Endothelial cell of umbilical vein (primary cell): ENCODE data around the gene STAB1. TPM values are rescaled to one million over a fixed set of nuclear protein-coding genes. Genes with fewer than 3 reads are reported as not detected.

Experiments used
- BruUV-seq: library from RNA; stranded (reverse); fragments of 400-500 nt; replicated peaks from 2 replicates; lab custom pipeline; 2021; lab: Mats Ljungman, UMichigan
- CTCF ChIA-PET: fragments of 300-600, 350-600 bp; sonication (Branson Sonifier 250); formaldehyde crosslinking; loops from one replicate; lab custom pipeline; 2021; ENCODE audit warnings: antibody characterized with exemption, inconsistent platforms; lab: Charles Lee
- POLR2A ChIA-PET: fragments of 300-600, 350-600 bp; sonication (Branson Sonifier 250); formaldehyde crosslinking; loops from one replicate; lab custom pipeline; 2021; ENCODE audit warnings: antibody characterized with exemption, inconsistent platforms; lab: Charles Lee
- DNase-seq: peaks from one replicate; pipeline ENCODE4 v3.0.0-alpha.2; 2011; ENCODE audit warnings: low read depth, low spot score
- FAIRE-seq: peaks from 2 replicates; lab custom pipeline; 2011; peaks lifted over from hg19 to GRCh38; lab: Jason Lieb, UNC
- H2AFZ ChIP-seq: 2 replicates; pipeline ENCODE4 v1.6.0; 2012; ENCODE audit warnings: low read depth, low read length, control low read depth, inconsistent platforms
- H3K27ac ChIP-seq: 2 replicates; pipeline ENCODE4 v1.5.1; 2011; ENCODE audit warnings: low read depth, mild to moderate bottlenecking, control low read depth, low read length, moderate library complexity; ENCODE audit not compliant: insufficient read depth
- H3K27me3 ChIP-seq, 2 experiments: 2 replicates each; pipeline versions ENCODE4 v1.6.0 to v1.6.1; 2011; ENCODE audit warnings: low read length in 2 of 2, mixed read lengths in 1 of 2; ENCODE audit not compliant: control insufficient read depth in 2 of 2, insufficient read depth in 2 of 2
- H3K36me3 ChIP-seq, 2 experiments: 2 replicates in 1 of 2; 3 replicates in 1 of 2; pipeline ENCODE4 v1.5.1; 2011; ENCODE audit warnings: low read length in 2 of 2, mild to moderate bottlenecking in 1 of 2, moderate library complexity in 1 of 2; ENCODE audit not compliant: control insufficient read depth in 2 of 2, insufficient read depth in 2 of 2; ENCODE audit errors: extremely low read depth in 1 of 2
- H3K4me1 ChIP-seq: 3 replicates; pipeline ENCODE4 v1.5.1; 2011; ENCODE audit warnings: mild to moderate bottlenecking, low read length; ENCODE audit not compliant: control insufficient read depth, insufficient read depth; ENCODE audit errors: extremely low read depth
- H3K4me2 ChIP-seq: 2 replicates; pipeline ENCODE4 v1.6.1; 2011; ENCODE audit warnings: low read length, control low read depth, mixed read lengths; ENCODE audit not compliant: insufficient read depth
- H3K4me3 ChIP-seq, 3 experiments: fragments of 200-600 bp in 1 of 3; sonication (generic), shearing (Covaris generic) in 1 of 3; replicated peaks in 1 of 3; 2 replicates each; pipeline ENCODE4 v1.5.1; 2011 to 2016; ENCODE audit warnings: control low read depth in 3 of 3, low read length in 3 of 3, mild to moderate bottlenecking in 2 of 3, inconsistent platforms in 1 of 3, low read depth in 1 of 3, moderate library complexity in 1 of 3; ENCODE audit not compliant: insufficient read depth in 1 of 3
- H3K79me2 ChIP-seq: 2 replicates; pipeline ENCODE4 v1.6.0; 2012; ENCODE audit warnings: low read length, inconsistent platforms; ENCODE audit not compliant: control insufficient read depth, insufficient read depth
- H3K9ac ChIP-seq: replicated peaks from 2 replicates; pipeline ENCODE3; 2011; ENCODE audit warnings: low read length, control low read depth; ENCODE audit not compliant: insufficient read depth; ENCODE audit errors: extremely low read depth
- H3K9me1 ChIP-seq: replicated peaks from 3 replicates; pipeline ENCODE4 v1.6.0; 2011; ENCODE audit warnings: mild to moderate bottlenecking, low read length; ENCODE audit not compliant: control insufficient read depth, insufficient read depth; ENCODE audit errors: extremely low read depth
- H3K9me3 ChIP-seq: replicated peaks from 2 replicates; pipeline ENCODE4 v1.5.1; 2012; ENCODE audit warnings: low read length, inconsistent platforms; ENCODE audit not compliant: control insufficient read depth, insufficient read depth
- H4K20me1 ChIP-seq: replicated peaks from 2 replicates; pipeline ENCODE3; 2011; ENCODE audit warnings: mild to moderate bottlenecking, low read length; ENCODE audit not compliant: control insufficient read depth, insufficient read depth; ENCODE audit errors: extremely low read depth
- CTCF ChIP-seq, 2 donors: IDR thresholded peaks; 1 replicate in 1 of 2; 2 replicates in 1 of 2; pipeline ENCODE4 v1.5.1; 2011; ENCODE audit warnings: low read length in 2 of 2, mild to moderate bottlenecking in 2 of 2, moderate library complexity in 2 of 2, control low read depth in 1 of 2, inconsistent platforms in 1 of 2, low read depth in 1 of 2; ENCODE audit not compliant: insufficient read depth in 1 of 2; ENCODE audit errors: extremely low read depth in 1 of 2
- EZH2 ChIP-seq: IDR thresholded peaks from 2 replicates; pipeline ENCODE4 v1.6.1; 2012; ENCODE audit warnings: borderline replicate concordance, low read depth, mild to moderate bottlenecking, moderate library complexity, low read length, inconsistent platforms; ENCODE audit not compliant: severe bottlenecking
- FOS ChIP-seq: IDR thresholded peaks from 2 replicates; pipeline ENCODE4 v1.6.1; 2011; ENCODE audit warnings: mild to moderate bottlenecking, low read length, moderate library complexity, borderline replicate concordance; ENCODE audit not compliant: insufficient read depth
- GATA2 ChIP-seq: IDR thresholded peaks from 2 replicates; pipeline ENCODE4 v1.7.0; 2011; ENCODE audit warnings: low read depth, mild to moderate bottlenecking, moderate library complexity, mixed read lengths, low read length; ENCODE audit not compliant: insufficient read length, insufficient read depth
- JUN ChIP-seq: IDR thresholded peaks from 2 replicates; pipeline ENCODE4 v1.6.1; 2011; ENCODE audit warnings: borderline replicate concordance, low read depth; ENCODE audit not compliant: insufficient read length, insufficient read depth
- MAX ChIP-seq: IDR thresholded peaks from 2 replicates; pipeline ENCODE4 v1.6.1; 2011; ENCODE audit not compliant: insufficient read depth, insufficient read length
- MYC ChIP-seq: IDR thresholded peaks from one replicate; pipeline ENCODE4 v1.6.1; 2011; ENCODE audit warnings: mild to moderate bottlenecking, low read depth, low read length
- POLR2A ChIP-seq: IDR thresholded peaks from 2 replicates; pipeline ENCODE4 v1.6.1; 2012; ENCODE audit warnings: low read depth, mild to moderate bottlenecking, control low read depth, low read length
- POLR2AphosphoS5 ChIP-seq: IDR thresholded peaks from 2 replicates; pipeline ENCODE4 v1.6.1; 2012; ENCODE audit warnings: low read depth, mild to moderate bottlenecking, control low read depth, low read length, moderate library complexity; ENCODE audit not compliant: insufficient read depth
- dilution Hi-C: fragments of 300-500 bp; cut with MboI; formaldehyde crosslinking; loops from one replicate; pipeline ENCODE4 v1.15.0; 2019; ENCODE audit warnings: low sequenced_read_pairs; ENCODE audit not compliant: extremely low pct_ligation_motif_present
- intact Hi-C: fragments of 100-400 bp; cut with micrococcal nuclease; formaldehyde crosslinking; loops from one replicate; pipeline ENCODE4 v1.10.0; 2022
- polyA plus RNA-seq, 4 experiments: library from polyadenylated mRNA; depleted of rRNA in 3 of 4; stranded (reverse) in 3 of 4; unstranded in 1 of 4; fragments of >200 nt; gene quantifications; 2 replicates each; pipeline versions ENCODE4 v1.2.1 to v1.2.3, GENCODE V29; 2011 to 2012; ENCODE audit warnings: missing spikeins in 1 of 4
- total RNA-seq: library from RNA; stranded (reverse); gene quantifications from 2 replicates; pipeline ENCODE4 v1.2.3, GENCODE V29; 2021

Gene STAB1
- total and polyA plus RNA-seq, 2 donors (not counting 3 experiments of a cell fraction or from before 2014, with no cell fraction given) = 369 TPM

GRCh38 chr3:52563984-52564383, 68.8 kb downstream of the STAB1 start:
- ChIA-PET POLR2A (no interaction called here), CTCF (no interaction called here)
- BruUV-seq = no TSS peak
- Histone ChIP-seq H3K9me3 (no peaks in the 10 kb centered on the region), H3K4me1 (no peaks in the 10 kb centered on the region), H2AFZ (no peak overlapping the region), H3K9me1 (no peaks in the 10 kb centered on the region), H3K4me2 (no peak overlapping the region), H3K9ac (no peak overlapping the region), H3K4me3 (no peak overlapping the region), H3K36me3 (peaks cover 13 to 21% of the 10 kb centered on the region in 2 experiments), H3K27me3 (no peaks in the 10 kb centered on the region), H4K20me1 (no peaks in the 10 kb centered on the region), H3K27ac (no peak overlapping the region), H3K79me2 (no peaks in the 10 kb centered on the region)
- intact Hi-C loops (no loop called here), dilution Hi-C loops (no loop called here)
- FAIRE-seq = no peak
- TF ChIP-seq POLR2AphosphoS5 (no peak), JUN (no peak), CTCF (IDR thresholded peaks at IDR 0.05; ENCODE audit: extremely low read depth in 1 of 2, insufficient read depth in 1 of 2, low read depth in 1 of 2, low read length in 2 of 2) (no peak), MAX (no peak), POLR2A (no peak), FOS (no peak)
- DNase-seq = no peak

GRCh38 chr3:52568069-52568468, 72.9 kb downstream of the STAB1 start:
- H3K9me3 ChIP-seq = no peaks in the 10 kb centered on the region
- ChIA-PET POLR2A (interaction anchor here (0.7 kb wide), 1 partner anchor 32 kb away, joined by 3 read pairs; the partner anchor contains the start of gene UQCC5), CTCF (no interaction called here)
- H3K79me2 ChIP-seq = no peaks in the 10 kb centered on the region
- no peaks in the 10 kb centered on the region for H4K20me1 ChIP-seq
- BruUV-seq = no TSS peak
- dilution Hi-C loops = no loop called here
- H3K4me2 ChIP-seq = no peak overlapping the region
- peaks cover 5 to 12% of the 10 kb centered on the region in 2 experiments for H3K36me3 ChIP-seq
- DNase-seq (no peak), FAIRE-seq (no peak)
- no peak overlapping the region for H3K27ac ChIP-seq
- H3K4me1 ChIP-seq = no peaks in the 10 kb centered on the region
- no peak overlapping the region for H3K9ac ChIP-seq
- intact Hi-C loops = no loop called here
- H3K9me1 ChIP-seq = no peaks in the 10 kb centered on the region
- H3K4me3 ChIP-seq = no peak overlapping the region
- no peaks in the 10 kb centered on the region for H3K27me3 ChIP-seq
- no peak for TF ChIP-seq EZH2
- TF ChIP-seq POLR2A = no peak
- TF ChIP-seq GATA2 = no peak
- no peak for TF ChIP-seq MYC
- no peak for TF ChIP-seq MAX
- TF ChIP-seq CTCF (IDR thresholded peaks at IDR 0.05; ENCODE audit: extremely low read depth in 1 of 2, insufficient read depth in 1 of 2, low read depth in 1 of 2, low read length in 2 of 2) = no peak
- no peak for TF ChIP-seq FOS
- no peak for TF ChIP-seq POLR2AphosphoS5
- TF ChIP-seq JUN = no peak
- H2AFZ ChIP-seq = no peak overlapping the region
